ENCODE data around the gene VCL.

DNA sequence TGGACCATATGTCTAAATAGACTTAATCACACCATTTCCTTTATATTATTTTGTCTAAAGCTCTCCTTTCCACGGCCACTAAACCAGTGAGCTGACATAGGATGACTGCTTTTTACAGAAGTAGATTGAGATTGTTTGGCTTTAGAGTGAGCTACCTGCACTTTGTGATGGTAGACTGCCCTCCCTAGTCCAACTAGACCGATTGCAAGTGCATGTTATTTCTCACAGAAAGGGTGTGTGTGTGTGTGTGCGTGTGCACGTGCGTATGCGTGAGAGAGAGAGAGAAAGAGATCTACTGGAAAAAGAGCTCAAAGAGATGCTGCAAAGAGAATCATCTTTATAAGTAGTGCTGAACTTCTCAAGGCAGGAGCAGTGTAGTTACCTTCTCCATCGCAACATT, 60.7 kb downstream of the VCL start:
- TF ChIP-seq POLR2A (IDR thresholded peaks at IDR 0.05) (no peak), POLR2AphosphoS5 (IDR thresholded peaks at IDR 0.05) (no peak)
- TF ChIP-seq, protein P1, sequence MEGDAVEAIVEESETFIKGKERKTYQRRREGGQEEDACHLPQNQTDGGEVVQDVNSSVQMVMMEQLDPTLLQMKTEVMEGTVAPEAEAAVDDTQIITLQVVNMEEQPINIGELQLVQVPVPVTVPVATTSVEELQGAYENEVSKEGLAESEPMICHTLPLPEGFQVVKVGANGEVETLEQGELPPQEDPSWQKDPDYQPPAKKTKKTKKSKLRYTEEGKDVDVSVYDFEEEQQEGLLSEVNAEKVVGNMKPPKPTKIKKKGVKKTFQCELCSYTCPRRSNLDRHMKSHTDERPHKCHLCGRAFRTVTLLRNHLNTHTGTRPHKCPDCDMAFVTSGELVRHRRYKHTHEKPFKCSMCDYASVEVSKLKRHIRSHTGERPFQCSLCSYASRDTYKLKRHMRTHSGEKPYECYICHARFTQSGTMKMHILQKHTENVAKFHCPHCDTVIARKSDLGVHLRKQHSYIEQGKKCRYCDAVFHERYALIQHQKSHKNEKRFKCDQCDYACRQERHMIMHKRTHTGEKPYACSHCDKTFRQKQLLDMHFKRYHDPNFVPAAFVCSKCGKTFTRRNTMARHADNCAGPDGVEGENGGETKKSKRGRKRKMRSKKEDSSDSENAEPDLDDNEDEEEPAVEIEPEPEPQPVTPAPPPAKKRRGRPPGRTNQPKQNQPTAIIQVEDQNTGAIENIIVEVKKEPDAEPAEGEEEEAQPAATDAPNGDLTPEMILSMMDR (IDR thresholded peaks at IDR 0.05): no peak
